DMS 273 treated with DMSO at 0.1 percent for 48 hours (cell line): ENCODE data around the gene ANK3.
A peak's percentile ranks its signal among the peaks of the same experiment; 100 is the strongest.

Source experiments
- DNase-seq: peaks from one replicate; lab custom pipeline; 2025; lab: John Stamatoyannopoulos, UW

ANK3 gene

GRCh38 chr10:60280475-60280874, 109.2 kb downstream of the ANK3 start:
- no peak for DNase-seq

- no peak for DNase-seq
Measured at GRCh38 chr10:60277656-60278055, 112.0 kb downstream of the ANK3 start.

- DNase-seq = no peak
Measured at GRCh38 chr10:60276232-60276631, 113.4 kb downstream of the ANK3 start.

GRCh38 chr10:60271319-60272040, 118.2 kb downstream of the ANK3 start:
- DNase-seq = no peak

- no peak for DNase-seq
Measured at GRCh38 chr10:60270426-60270825, 119.2 kb downstream of the ANK3 start.

GRCh38 chr10:60267802-60268201, 121.9 kb downstream of the ANK3 start:
- no peak for DNase-seq

GRCh38 chr10:60266513-60266912, 123.2 kb downstream of the ANK3 start:
- DNase-seq = no peak

- DNase-seq = no peak
Measured at GRCh38 chr10:60262647-60263126, 127.0 kb downstream of the ANK3 start.

- no peak for DNase-seq
Measured at GRCh38 chr10:60260321-60260720, 129.4 kb downstream of the ANK3 start.

GRCh38 chr10:60258429-60258797, 131.3 kb downstream of the ANK3 start:
- DNase-seq = no peak

- DNase-seq = no peak
Measured at GRCh38 chr10:60257767-60258428, 131.8 kb downstream of the ANK3 start.

- no peak for DNase-seq
Measured at GRCh38 chr10:60254776-60255175, 134.9 kb downstream of the ANK3 start.

- DNase-seq = no peak
Measured at GRCh38 chr10:60253484-60253883, 136.2 kb downstream of the ANK3 start.

GRCh38 chr10:60252688-60253087, 137.0 kb downstream of the ANK3 start:
- DNase-seq = no peak

- no peak for DNase-seq
Measured at GRCh38 chr10:60246382-60246781, 143.3 kb downstream of the ANK3 start.

GRCh38 chr10:60239228-60239627, 150.4 kb downstream of the ANK3 start:
- no peak for DNase-seq

- DNase-seq = no peak
Measured at GRCh38 chr10:60238759-60239100, 150.9 kb downstream of the ANK3 start.

- no peak for DNase-seq
Measured at GRCh38 chr10:60237977-60238758, 151.5 kb downstream of the ANK3 start.

GRCh38 chr10:60236869-60237524, 152.7 kb downstream of the ANK3 start:
- DNase-seq = no peak

- DNase-seq = peak; percentile 19
Measured at GRCh38 chr10:60235001-60235400, 154.7 kb downstream of the ANK3 start.

- no peak for DNase-seq
Measured at GRCh38 chr10:60234551-60234950, 155.1 kb downstream of the ANK3 start.

- no peak for DNase-seq
Measured at GRCh38 chr10:60230892-60231291, 158.8 kb downstream of the ANK3 start.
